ENCODE results near the gene RABGEF1. TPM values are rescaled to one million over a fixed set of nuclear protein-coding genes. Genes with fewer than 3 reads are reported as not detected.
"Not testable (repeated sequence)": the region's sequence is repeated elsewhere in the genome, so short reads cannot be mapped to it uniquely, and the experiment has no call there.

Gene RABGEF1
- total RNA-seq, 2 donors from 2014 or later = 19.1 to 25.1 TPM

GRCh38 chr7:66758950-66759628 is 18.6 kb downstream of the RABGEF1 start:
- no peak for DNase-seq
- TF ChIP-seq CTCF (IDR thresholded peaks at IDR 0.05) = no peak
- no peak overlapping the region for H3K27ac ChIP-seq
- no peaks in the 10 kb centered on the region for H3K36me3 ChIP-seq
- no peaks in the 10 kb centered on the region for H3K9me3 ChIP-seq
- H3K9ac ChIP-seq (ENCODE audit: low read depth in 2 of 2, low read length in 2 of 2) = no peak overlapping the region
- H3K4me1 ChIP-seq = no peaks in the 10 kb centered on the region
- no peaks in the 10 kb centered on the region for H3K27me3 ChIP-seq
- H3K4me3 ChIP-seq = no peak overlapping the region
- intact Hi-C loops (cut with DNase I) = no loop called here

- H3K27ac ChIP-seq; H3K36me3 ChIP-seq; H3K9ac ChIP-seq (ENCODE audit: low read depth in 2 of 2, low read length in 2 of 2); H3K27me3 ChIP-seq; DNase-seq; H3K9me3 ChIP-seq; H3K4me3 ChIP-seq; H3K4me1 ChIP-seq; intact Hi-C loops (cut with DNase I): not testable (repeated sequence)
Observed at GRCh38 chr7:66763183-66763582, 22.6 kb downstream of the RABGEF1 start.

DNA sequence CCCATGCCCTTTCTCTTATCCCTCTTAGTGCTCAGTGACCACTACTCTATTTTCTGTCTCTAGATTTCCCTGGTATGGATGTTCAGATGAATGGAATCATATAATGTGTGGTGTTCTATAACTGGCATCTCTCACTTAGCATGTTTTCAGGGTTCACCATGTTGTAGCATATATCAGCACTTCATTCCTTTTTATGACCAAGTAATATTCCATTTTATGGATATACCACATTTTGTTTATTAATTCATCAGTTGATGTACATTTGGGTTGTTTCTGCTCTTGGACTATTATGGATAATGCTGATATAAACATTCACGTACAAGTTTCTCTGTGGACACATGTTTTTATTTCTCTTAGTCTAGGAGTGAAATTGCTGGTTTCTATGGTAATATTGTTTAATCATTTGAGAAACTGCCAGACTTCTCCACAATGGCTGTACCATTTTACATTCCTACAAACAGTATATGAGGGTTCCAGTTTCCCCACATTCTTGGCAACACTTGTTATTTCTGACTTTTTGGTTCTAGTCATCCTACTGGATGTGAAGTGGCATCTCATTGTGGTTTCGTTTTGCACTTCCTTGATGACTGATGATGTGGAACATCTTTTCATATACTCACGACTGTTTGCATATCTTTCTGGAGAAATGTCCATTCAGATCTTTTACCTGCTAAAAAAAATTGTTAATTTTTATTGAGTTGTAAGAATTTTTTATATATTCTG is 23.3 kb downstream of the RABGEF1 start:
- H3K9ac ChIP-seq (ENCODE audit: low read depth in 2 of 2, low read length in 2 of 2); H3K36me3 ChIP-seq; intact Hi-C loops (cut with DNase I); H3K27me3 ChIP-seq; H3K4me1 ChIP-seq; H3K9me3 ChIP-seq; H3K27ac ChIP-seq; H3K4me3 ChIP-seq; DNase-seq: not testable (repeated sequence)

DNA sequence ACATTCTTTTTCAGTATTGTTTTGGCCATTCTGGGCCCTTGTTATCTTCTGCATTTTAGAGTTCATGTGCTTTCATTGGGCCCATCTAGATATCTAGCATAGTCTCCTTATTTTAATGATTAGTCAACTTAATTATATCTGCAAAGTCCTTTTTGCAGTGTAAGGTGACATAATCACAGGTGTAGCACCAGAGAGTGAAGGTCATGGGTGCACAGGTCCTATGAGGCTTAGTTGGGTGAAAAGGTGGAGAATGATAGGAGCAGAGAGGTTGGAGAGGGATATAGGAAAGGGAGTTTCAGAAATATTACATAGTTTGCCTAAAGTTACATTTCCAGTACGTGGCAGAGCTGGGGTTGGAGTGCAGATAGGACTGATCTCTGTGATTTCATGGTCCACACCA is 24.4 kb downstream of the RABGEF1 start:
- H3K27me3 ChIP-seq; H3K36me3 ChIP-seq; H3K27ac ChIP-seq; DNase-seq; H3K4me3 ChIP-seq; H3K9ac ChIP-seq (ENCODE audit: low read depth in 2 of 2, low read length in 2 of 2); H3K9me3 ChIP-seq; H3K4me1 ChIP-seq; intact Hi-C loops (cut with DNase I): not testable (repeated sequence)

GRCh38 chr7:66765322-66766025 is 24.9 kb downstream of the RABGEF1 start:
- H3K9ac ChIP-seq (ENCODE audit: low read depth in 2 of 2, low read length in 2 of 2); intact Hi-C loops (cut with DNase I); DNase-seq; H3K4me3 ChIP-seq; H3K27ac ChIP-seq; H3K36me3 ChIP-seq; H3K9me3 ChIP-seq; H3K4me1 ChIP-seq; H3K27me3 ChIP-seq: not testable (repeated sequence)

GRCh38 chr7:66766041-66766440 is 25.5 kb downstream of the RABGEF1 start:
- TF ChIP-seq CTCF (IDR thresholded peaks at IDR 0.05) = no peak
- Histone ChIP-seq H3K36me3 (no peaks in the 10 kb centered on the region), H3K9ac (ENCODE audit: low read depth in 2 of 2, low read length in 2 of 2) (no peak overlapping the region), H3K27me3 (no peaks in the 10 kb centered on the region), H3K9me3 (no peaks in the 10 kb centered on the region), H3K4me1 (no peaks in the 10 kb centered on the region), H3K27ac (no peak overlapping the region), H3K4me3 (no peak overlapping the region)
- intact Hi-C loops (cut with DNase I) = no loop called here
- DNase-seq = no peak

DNA sequence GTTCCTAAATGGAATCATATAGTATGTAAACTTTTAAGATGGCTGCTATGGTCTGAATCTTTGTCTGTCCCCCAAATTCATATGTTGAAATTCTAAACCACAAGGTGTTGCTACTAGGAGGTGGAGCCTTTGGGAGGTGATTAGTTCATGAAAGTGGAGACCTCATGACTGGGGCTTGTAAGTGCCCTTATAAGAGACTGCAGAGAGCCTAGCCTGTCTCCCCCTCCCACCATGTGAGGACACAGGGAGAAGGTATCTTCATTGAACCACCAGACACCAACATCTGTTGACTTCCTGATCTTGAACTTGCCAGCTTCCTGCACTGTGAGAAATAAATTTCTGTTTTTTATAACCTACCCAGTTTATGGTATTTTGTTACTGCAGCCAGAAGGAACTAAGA is 27.0 kb downstream of the RABGEF1 start:
- H3K4me3 ChIP-seq; intact Hi-C loops (cut with DNase I): not testable (repeated sequence)

More for the DNA sequence above, 27.0 kb downstream of the RABGEF1 start:
- H3K4me1 ChIP-seq; H3K27ac ChIP-seq; H3K9me3 ChIP-seq; H3K27me3 ChIP-seq; H3K9ac ChIP-seq (ENCODE audit: low read depth in 2 of 2, low read length in 2 of 2); DNase-seq; H3K36me3 ChIP-seq: not testable (repeated sequence)

All from colonic mucosa (tissue), 4 donors.